ENCODE measurements around the gene NRXN3.

DNA sequence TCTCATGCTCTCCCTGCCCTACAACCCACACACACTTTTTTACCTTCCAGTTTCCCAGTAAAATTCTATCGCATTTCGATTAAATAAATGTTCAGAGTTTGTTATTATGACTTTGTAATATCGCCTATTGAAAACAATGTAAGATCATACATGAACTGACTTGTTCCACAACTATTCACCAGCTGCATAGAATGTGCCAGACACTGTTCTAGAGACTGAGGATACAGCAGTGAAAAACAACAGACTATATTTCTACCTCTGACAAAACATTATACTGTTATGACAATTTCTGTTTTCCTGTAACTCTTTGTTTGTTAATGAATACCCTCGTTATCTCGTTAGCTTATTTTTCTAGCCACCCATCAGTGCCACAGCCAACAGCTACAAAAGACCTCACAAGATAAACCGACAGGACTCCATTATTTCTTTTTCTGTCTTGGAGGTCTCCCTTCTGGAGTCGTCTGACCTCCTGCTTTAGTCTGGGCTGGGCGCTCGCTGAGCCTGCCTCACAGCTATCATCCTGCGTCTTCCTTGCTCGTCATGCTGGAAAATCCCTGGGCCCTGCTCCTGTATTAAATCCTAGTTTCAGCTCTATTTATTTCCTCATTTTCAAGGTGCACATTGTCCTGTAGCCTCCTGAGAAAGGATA lies 1542.3 kb downstream of the NRXN3 start:
- no peak for TF ChIP-seq EZH2 (IDR thresholded peaks at IDR 0.05; ENCODE audit: borderline replicate concordance, insufficient read depth, low read depth, low read length, poor library complexity, severe bottlenecking)
- TF ChIP-seq, protein P1, sequence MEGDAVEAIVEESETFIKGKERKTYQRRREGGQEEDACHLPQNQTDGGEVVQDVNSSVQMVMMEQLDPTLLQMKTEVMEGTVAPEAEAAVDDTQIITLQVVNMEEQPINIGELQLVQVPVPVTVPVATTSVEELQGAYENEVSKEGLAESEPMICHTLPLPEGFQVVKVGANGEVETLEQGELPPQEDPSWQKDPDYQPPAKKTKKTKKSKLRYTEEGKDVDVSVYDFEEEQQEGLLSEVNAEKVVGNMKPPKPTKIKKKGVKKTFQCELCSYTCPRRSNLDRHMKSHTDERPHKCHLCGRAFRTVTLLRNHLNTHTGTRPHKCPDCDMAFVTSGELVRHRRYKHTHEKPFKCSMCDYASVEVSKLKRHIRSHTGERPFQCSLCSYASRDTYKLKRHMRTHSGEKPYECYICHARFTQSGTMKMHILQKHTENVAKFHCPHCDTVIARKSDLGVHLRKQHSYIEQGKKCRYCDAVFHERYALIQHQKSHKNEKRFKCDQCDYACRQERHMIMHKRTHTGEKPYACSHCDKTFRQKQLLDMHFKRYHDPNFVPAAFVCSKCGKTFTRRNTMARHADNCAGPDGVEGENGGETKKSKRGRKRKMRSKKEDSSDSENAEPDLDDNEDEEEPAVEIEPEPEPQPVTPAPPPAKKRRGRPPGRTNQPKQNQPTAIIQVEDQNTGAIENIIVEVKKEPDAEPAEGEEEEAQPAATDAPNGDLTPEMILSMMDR (IDR thresholded peaks at IDR 0.05): no peak
